ENCODE data around the gene TSTD2.

The TSTD2 gene

DNA sequence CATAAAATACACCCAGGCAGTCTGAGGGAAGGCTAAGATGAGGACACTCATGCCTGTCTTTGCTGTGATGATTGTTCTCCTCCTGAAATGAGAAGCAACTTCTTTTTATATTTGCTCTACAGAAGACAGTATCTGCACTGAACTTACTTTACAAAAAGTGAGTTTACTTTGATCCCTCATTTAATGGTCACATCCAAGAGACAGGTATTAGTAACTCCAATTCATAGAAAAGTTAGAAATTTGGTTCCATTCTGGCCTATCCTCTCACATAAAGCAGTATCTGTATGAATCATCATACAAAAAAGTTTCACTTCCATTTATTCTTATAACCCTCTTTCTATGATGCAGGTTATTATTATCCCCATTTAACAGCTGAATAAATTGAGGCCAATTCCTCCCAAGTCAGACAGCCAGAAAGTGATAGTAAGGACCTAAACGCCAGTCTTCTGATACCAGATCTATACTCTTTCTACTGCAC, 15.2 kb downstream of the TSTD2 start:
- no peak overlapping the region for H3K4me3 ChIP-seq (ENCODE audit: low read length)
- DNase-seq (ENCODE audit: low read depth), result no peak
- TF ChIP-seq, protein P1, sequence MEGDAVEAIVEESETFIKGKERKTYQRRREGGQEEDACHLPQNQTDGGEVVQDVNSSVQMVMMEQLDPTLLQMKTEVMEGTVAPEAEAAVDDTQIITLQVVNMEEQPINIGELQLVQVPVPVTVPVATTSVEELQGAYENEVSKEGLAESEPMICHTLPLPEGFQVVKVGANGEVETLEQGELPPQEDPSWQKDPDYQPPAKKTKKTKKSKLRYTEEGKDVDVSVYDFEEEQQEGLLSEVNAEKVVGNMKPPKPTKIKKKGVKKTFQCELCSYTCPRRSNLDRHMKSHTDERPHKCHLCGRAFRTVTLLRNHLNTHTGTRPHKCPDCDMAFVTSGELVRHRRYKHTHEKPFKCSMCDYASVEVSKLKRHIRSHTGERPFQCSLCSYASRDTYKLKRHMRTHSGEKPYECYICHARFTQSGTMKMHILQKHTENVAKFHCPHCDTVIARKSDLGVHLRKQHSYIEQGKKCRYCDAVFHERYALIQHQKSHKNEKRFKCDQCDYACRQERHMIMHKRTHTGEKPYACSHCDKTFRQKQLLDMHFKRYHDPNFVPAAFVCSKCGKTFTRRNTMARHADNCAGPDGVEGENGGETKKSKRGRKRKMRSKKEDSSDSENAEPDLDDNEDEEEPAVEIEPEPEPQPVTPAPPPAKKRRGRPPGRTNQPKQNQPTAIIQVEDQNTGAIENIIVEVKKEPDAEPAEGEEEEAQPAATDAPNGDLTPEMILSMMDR (conservative IDR thresholded peaks at IDR 0.05; ENCODE audit: low read depth, low read length), result no peak

DNA sequence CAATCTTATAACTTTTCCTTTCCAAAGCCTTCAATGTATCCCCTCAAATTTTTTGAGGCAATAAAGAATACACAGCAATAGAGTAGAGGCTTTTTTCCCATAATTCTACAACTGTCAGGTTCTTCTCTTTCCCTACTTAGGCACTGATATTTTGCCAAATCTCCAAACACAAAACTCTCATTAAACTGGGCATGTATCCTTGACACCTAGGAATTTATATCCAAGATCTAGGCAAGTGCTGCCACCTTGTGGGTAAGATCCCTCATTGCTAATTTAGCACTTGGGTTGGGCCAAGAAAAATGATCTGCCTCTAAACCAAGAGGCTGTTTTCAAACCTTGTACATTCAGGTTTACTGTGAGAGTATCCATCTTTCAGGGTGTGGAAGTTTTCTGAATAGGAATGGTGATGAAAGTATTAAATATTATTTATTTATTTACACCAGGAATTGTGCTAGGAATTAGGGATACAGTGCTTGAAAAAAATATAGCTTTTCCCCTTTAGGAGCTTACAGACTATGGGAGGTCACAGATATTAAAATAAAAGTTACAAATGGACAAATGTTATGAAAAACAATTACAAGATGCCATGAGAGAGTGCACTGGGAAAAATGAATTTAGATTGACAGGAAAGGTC, 17.6 kb downstream of the TSTD2 start:
- TF ChIP-seq, protein P1 (conservative IDR thresholded peaks at IDR 0.05; ENCODE audit: low read depth, low read length), result peak; percentile 89
- peak; percentile 18 for DNase-seq (ENCODE audit: low read depth)
- no peak overlapping the region for H3K4me3 ChIP-seq (ENCODE audit: low read length)

GRCh38 chr9:97604901-97605645, 28.1 kb downstream of the TSTD2 start:
- no peak overlapping the region for H3K4me3 ChIP-seq (ENCODE audit: low read length)
- no peak for DNase-seq (ENCODE audit: low read depth)
- TF ChIP-seq, protein P1 (conservative IDR thresholded peaks at IDR 0.05; ENCODE audit: low read depth, low read length), result no peak

GRCh38 chr9:97602430-97602829, 30.7 kb downstream of the TSTD2 start:
- no peak for DNase-seq (ENCODE audit: low read depth)
- TF ChIP-seq, protein P1 (conservative IDR thresholded peaks at IDR 0.05; ENCODE audit: low read depth, low read length), result no peak
- no peak overlapping the region for H3K4me3 ChIP-seq (ENCODE audit: low read length)

- no peak for DNase-seq (ENCODE audit: low read depth)
- TF ChIP-seq, protein P1 (conservative IDR thresholded peaks at IDR 0.05; ENCODE audit: low read depth, low read length), result no peak
- H3K4me3 ChIP-seq (ENCODE audit: low read length), result no peak overlapping the region
Observed at GRCh38 chr9:97601228-97601898, 31.8 kb downstream of the TSTD2 start.

DNA sequence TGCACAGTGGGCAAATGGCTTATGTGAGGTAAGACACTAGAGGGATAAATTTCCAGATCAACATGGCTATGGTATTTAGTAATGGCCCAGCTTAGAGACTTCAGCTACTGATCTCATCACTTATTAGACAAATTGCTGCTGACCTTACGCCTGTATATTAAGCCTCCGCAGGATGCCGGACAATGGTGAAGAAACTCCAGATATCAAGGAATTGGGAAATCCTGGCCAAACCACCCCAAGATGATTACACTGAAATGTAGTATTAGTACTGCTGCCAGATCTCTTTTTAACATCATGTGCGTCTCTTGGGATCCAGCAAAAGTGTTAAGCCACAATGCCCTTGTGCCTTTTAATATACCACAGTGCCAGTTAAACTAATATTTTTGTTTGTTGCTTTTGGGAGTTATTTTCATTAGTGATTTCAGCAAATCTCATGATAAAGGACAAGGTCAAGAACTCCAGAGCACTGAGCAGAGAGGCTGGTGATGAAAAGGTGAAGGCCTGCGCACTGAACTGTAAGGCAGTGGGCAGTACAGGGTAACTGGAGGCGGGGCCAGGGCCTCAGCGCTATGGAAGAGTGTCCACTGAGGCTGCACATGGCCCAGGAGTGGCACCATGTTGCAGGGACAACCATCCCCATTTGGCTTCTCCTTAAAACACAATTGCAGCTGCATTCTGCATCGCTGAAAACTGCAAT, 32.5 kb downstream of the TSTD2 start:
- no peak for DNase-seq (ENCODE audit: low read depth)
- TF ChIP-seq, protein P1 (conservative IDR thresholded peaks at IDR 0.05; ENCODE audit: low read depth, low read length), result no peak
- no peak overlapping the region for H3K4me3 ChIP-seq (ENCODE audit: low read length)
